HG03108 (cell line): ENCODE measurements around the gene STRN4.

Experiments
- ATAC-seq: cut with Tn5 transposase; IDR thresholded peaks from one replicate; pipeline ENCODE4 v1.9.1; 2021; ENCODE audit warnings: moderate library complexity; ENCODE audit not compliant: unreplicated experiment

The STRN4 gene

DNA sequence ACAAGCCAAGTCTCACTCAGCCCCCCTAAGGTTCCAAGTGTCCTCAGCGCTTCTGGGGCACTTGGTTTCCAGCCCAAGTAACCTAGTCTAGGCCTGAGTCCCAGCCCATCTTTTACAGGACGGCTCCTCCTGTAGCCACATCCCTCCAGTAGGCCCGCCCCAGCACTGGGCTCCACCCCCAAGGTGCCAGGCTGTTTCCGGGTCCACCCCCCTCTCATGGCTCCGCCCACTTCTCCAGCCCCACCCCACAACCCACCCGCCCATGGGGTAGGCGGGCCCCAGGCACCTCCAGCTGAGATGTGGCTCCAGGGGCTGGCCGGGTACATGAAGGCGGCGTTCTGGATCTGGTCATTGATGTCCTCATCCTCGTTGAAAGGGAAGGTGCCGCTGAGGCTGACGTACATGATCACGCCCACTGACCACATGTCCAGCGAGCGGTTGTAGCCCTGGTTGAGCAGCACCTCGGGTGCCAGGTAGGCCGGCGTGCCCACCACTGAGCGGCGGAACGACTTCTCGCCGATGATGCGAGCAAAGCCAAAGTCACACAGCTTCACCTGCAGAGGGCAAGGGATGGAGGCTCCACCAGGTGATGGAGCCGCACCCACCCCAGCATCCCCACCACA is 68.0 kb downstream of the STRN4 start:
- no peak for ATAC-seq

DNA sequence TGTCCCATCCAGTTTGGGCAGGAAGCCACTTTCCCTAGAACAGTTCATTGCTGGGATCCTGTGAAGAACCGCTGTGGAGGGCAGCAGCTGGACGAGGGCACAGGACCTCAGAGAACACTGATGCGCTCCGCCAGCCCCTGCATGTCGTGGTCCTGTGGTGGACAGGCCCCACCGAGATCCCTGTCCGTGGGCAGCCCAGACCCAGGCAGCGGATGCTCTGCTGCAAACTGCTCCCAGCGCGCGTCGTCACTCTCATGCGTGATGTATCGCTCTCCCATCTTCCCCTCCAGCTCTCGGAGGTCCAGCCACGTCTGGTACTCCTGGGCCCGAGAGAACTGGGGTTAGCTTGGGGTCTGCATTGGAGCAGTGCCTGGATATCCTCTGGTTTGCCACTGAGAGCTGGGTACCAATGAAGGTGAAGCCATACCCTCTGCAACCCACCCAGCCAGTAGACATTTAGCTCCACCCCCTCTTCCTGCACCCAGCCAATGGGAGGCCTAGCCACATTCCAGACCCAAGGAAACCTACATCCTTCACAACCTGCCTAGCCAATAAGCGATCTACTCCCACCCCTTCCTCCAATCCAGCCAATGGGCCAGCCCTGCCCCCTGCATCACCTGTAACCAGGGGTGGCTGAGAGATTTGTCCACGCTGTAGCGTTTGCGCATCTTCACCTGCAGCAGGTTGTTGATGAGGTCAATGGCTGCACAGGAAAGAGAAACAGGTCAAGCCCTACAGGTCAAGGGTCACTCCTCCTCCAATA is 71.7 kb downstream of the STRN4 start:
- ATAC-seq = no peak

DNA sequence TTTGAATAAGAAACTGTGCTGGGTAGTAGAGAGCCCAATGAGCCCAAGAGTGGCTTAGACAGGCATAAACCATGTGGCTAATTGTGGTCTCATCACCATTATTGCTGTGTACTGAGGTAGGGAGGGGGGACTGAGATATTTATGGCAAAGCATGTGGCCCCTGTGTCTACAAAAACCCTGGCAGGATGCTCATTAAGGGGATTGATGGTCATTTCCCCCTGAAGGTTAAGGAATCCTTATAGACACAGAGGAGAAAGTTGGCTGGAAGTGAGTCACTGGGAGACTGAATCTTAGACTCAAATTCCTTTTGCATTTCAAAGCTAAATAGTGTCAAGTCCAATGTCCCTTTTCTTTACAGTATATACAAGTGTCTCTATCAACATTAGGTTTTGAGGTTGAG is 75.4 kb downstream of the STRN4 start:
- ATAC-seq = no peak
